BJ (cell line): ENCODE results near the gene ALOXE3. TPM values are rescaled to one million over a fixed set of nuclear protein-coding genes. Genes with fewer than 3 reads are reported as not detected.
A peak's percentile ranks its signal among the peaks of the same experiment; 100 is the strongest.

Experiments used
- CTCF ChIA-PET: fragments of 350-600 bp; formaldehyde crosslinking; extraction: SDS; loops from one replicate; lab custom pipeline; 2021; ENCODE audit warnings: antibody characterized with exemption, inconsistent platforms; lab: Yijun Ruan, JAX
- POLR2A ChIA-PET: fragments of 300-600 bp; sonication (Branson Sonifier 250); formaldehyde crosslinking; extraction: SDS; loops from one replicate; lab custom pipeline; 2021; ENCODE audit warnings: antibody characterized with exemption; lab: Charles Lee
- DNase-seq: peaks from one replicate; pipeline ENCODE4 v3.0.0-alpha.2; 2011; ENCODE audit warnings: low read depth
- H3K27me3 ChIP-seq: 2 replicates; pipeline ENCODE4 v1.6.0; 2011; ENCODE audit warnings: low read length; ENCODE audit not compliant: control insufficient read depth, insufficient read depth
- H3K36me3 ChIP-seq: 2 replicates; pipeline ENCODE4 v1.5.1; 2011; ENCODE audit warnings: low read length; ENCODE audit not compliant: control insufficient read depth, insufficient read depth
- H3K4me3 ChIP-seq: 2 replicates; pipeline ENCODE4 v1.5.1; 2011; ENCODE audit warnings: low read depth, mild to moderate bottlenecking, control low read depth, low read length
- CTCF ChIP-seq: IDR thresholded peaks from 2 replicates; pipeline ENCODE4 v1.5.1; 2011; ENCODE audit warnings: low read depth, mild to moderate bottlenecking, control low read depth, inconsistent platforms, low read length, moderate library complexity; ENCODE audit not compliant: insufficient read depth
- polyA plus RNA-seq: library from polyadenylated mRNA; depleted of rRNA; stranded (reverse); fragments of >200 nt; gene quantifications from 2 replicates; pipeline ENCODE4 v1.2.3, GENCODE V29; 2011

ALOXE3 gene
- polyA plus RNA-seq, 1 experiment, result 0.10 TPM

- H3K4me3 ChIP-seq, result peak overlapping the region; percentile 31
- no peak for DNase-seq
- H3K27me3 ChIP-seq, result no peaks in the 10 kb centered on the region
- CTCF ChIA-PET, result interaction anchor here (0.8 to 3.3 kb wide), 15 partner anchors 9 to 162 kb away, joined by 3 to 31 read pairs (median 4); partner anchors contain the start of genes ALOXE3 and HES7
- no peak for TF ChIP-seq CTCF
- H3K36me3 ChIP-seq, result peaks cover 16% of the 10 kb centered on the region
- POLR2A ChIA-PET, result interaction anchor here (0.6 to 1.9 kb wide), 3 partner anchors 19 to 35 kb away, joined by 4 to 16 read pairs (median 6); no protein-coding TSS in a partner anchor
Observed at GRCh38 chr17:8137645-8138373, 19.5 kb upstream of the ALOXE3 start.

GRCh38 chr17:8133941-8134340, 15.6 kb upstream of the ALOXE3 start:
- DNase-seq, result no peak
- H3K27me3 ChIP-seq, result no peaks in the 10 kb centered on the region
- no peak for TF ChIP-seq CTCF
- POLR2A ChIA-PET, result interaction anchor here (0.6 kb wide), 1 partner anchor 15 kb away, joined by 5 read pairs; no protein-coding TSS in a partner anchor
- CTCF ChIA-PET, result interaction anchor here (0.8 to 3.4 kb wide), 6 partner anchors 11 to 652 kb away, joined by 3 to 22 read pairs (median 4); partner anchors contain the start of gene ALOX12B
- H3K36me3 ChIP-seq, result no peaks in the 10 kb centered on the region
- H3K4me3 ChIP-seq, result no peak overlapping the region

- H3K36me3 ChIP-seq, result no peaks in the 10 kb centered on the region
Observed at GRCh38 chr17:8133399-8133798, 15.1 kb upstream of the ALOXE3 start.

GRCh38 chr17:8131844-8132441, 13.6 kb upstream of the ALOXE3 start:
- Histone ChIP-seq H3K4me3 (no peak overlapping the region), H3K36me3 (no peaks in the 10 kb centered on the region), H3K27me3 (no peaks in the 10 kb centered on the region)
- no peak for TF ChIP-seq CTCF
- ChIA-PET POLR2A (no interaction called here), CTCF (interaction anchor here (0.7 to 1.5 kb wide), 2 partner anchors 13 to 20 kb away, joined by 3 read pairs; partner anchors contain the start of gene PER1)
- no peak for DNase-seq

More at GRCh38 chr17:8133399-8133798, 15.1 kb upstream of the ALOXE3 start:
- DNase-seq, result no peak
- POLR2A ChIA-PET, result interaction anchor here (0.6 kb wide), 1 partner anchor 10 kb away, joined by 7 read pairs; no protein-coding TSS in a partner anchor
- CTCF ChIA-PET, result interaction anchor here (0.8 to 3.4 kb wide), 5 partner anchors 11 to 653 kb away, joined by 3 to 22 read pairs (median 3); partner anchors contain the start of gene ALOX12B
- TF ChIP-seq CTCF, result no peak
- H3K27me3 ChIP-seq, result no peaks in the 10 kb centered on the region
- no peak overlapping the region for H3K4me3 ChIP-seq
